AML-193 (cell line): ENCODE measurements around the gene TRIM52.

Experiments
- DNase-seq, 2 experiments: peaks; one replicate each; lab custom pipeline; 2025; lab: John Stamatoyannopoulos, UW

Gene TRIM52

GRCh38 chr5:181258576-181258975 lies 2.4 kb downstream of the TRIM52 start:
- DNase-seq = no peak

- no peak for DNase-seq
Measured at GRCh38 chr5:181255836-181256578, 4.9 kb downstream of the TRIM52 start.

- no peak for DNase-seq
Measured at GRCh38 chr5:181255276-181255675, 5.7 kb downstream of the TRIM52 start.

GRCh38 chr5:181248277-181248676 lies 12.7 kb downstream of the TRIM52 start:
- no peak for DNase-seq

- DNase-seq = no peak
Measured at GRCh38 chr5:181246276-181247049, 14.5 kb downstream of the TRIM52 start.

GRCh38 chr5:181245427-181246275 lies 15.3 kb downstream of the TRIM52 start:
- no peak for DNase-seq

- no peak for DNase-seq
Measured at GRCh38 chr5:181243564-181244343, 17.2 kb downstream of the TRIM52 start, which contains the start of gene RACK1. RACK1 (minus strand) TSS chr5:181243906; CDS start chr5:181243800, 106 bp downstream.

GRCh38 chr5:181243018-181243563 lies 17.9 kb downstream of the TRIM52 start:
- no peak for DNase-seq

GRCh38 chr5:181242031-181242451 lies 18.9 kb downstream of the TRIM52 start:
- no peak for DNase-seq

- DNase-seq = no peak
Measured at GRCh38 chr5:181241393-181241975, 19.5 kb downstream of the TRIM52 start.

- no peak for DNase-seq
Measured at GRCh38 chr5:181239062-181239663, 21.8 kb downstream of the TRIM52 start.

GRCh38 chr5:181237729-181238385 lies 23.1 kb downstream of the TRIM52 start:
- DNase-seq = no peak

GRCh38 chr5:181236954-181237641 lies 23.8 kb downstream of the TRIM52 start:
- DNase-seq = no peak

GRCh38 chr5:181236471-181236870 lies 24.5 kb downstream of the TRIM52 start:
- no peak for DNase-seq

- DNase-seq = no peak
Measured at GRCh38 chr5:181235689-181236366, 25.1 kb downstream of the TRIM52 start.

GRCh38 chr5:181235323-181235688 lies 25.6 kb downstream of the TRIM52 start:
- no peak for DNase-seq

GRCh38 chr5:181234455-181235306 lies 26.3 kb downstream of the TRIM52 start:
- DNase-seq = no peak
